ENCODE measurements around the gene DAPK2. TPM values are rescaled to one million over a fixed set of nuclear protein-coding genes. Genes with fewer than 3 reads are reported as not detected.

Gene DAPK2
- total RNA-seq, 2 experiments from 2014 or later: 3.2 to 3.7 TPM

DNA sequence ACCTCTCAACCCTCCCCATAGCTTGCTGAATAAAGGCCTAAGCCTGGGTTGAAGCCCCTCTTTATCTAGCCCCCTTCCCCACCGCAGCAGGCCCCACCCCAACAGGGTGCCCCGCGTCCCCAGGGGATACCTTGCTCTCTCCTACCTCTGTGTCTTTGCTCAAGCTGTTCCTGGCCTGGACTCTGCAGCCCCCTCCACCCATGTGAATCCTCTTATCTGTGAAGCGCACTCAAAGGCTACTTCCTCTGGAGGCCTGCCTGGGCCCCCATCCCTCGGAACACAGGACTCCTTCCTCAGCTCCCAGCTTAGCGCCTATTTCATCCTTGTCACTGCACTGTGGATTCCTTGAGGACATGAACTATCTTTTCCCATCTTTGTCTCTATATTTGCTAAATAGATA lies 151.1 kb downstream of the DAPK2 start:
- no peak overlapping the region for H3K27ac Mint-ChIP-seq
- no peaks in the 10 kb centered on the region for H3K36me3 Mint-ChIP-seq (ENCODE audit: low read depth)
- peaks cover 75% of the 10 kb centered on the region for H3K4me1 Mint-ChIP-seq
- no peak for DNase-seq
- ChIA-PET POLR2A (interaction anchor here (1.3 to 1.8 kb wide), 2 partner anchors 62 to 198 kb away, joined by 5 to 7 read pairs; partner anchors contain the start of genes CIAO2A and HERC1), CTCF (interaction anchor here (0.9 kb wide), 1 partner anchor 143 kb away, joined by 3 read pairs; no protein-coding TSS in a partner anchor)
- H3K27me3 Mint-ChIP-seq: peaks cover 2% of the 10 kb centered on the region
- no peak overlapping the region for H3K4me3 Mint-ChIP-seq
- no peaks in the 10 kb centered on the region for H3K9me3 Mint-ChIP-seq

DNA sequence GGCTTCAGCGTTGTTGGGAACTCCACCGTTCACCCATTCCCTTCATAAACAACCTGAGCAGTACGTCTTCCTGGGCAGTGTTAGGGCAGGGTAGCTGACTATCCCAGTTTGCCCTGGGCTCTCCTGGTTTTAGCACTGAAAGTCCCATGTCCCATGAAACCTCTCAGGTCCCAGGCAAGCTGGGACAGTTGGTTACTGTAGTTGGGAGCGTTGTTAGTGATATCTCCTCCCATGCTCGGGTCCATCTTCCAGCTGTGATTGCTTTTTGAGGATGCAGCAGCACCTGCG lies 151.7 kb downstream of the DAPK2 start:
- no peaks in the 10 kb centered on the region for H3K9me3 Mint-ChIP-seq
- no peak overlapping the region for H3K4me3 Mint-ChIP-seq
- peaks cover 72% of the 10 kb centered on the region for H3K4me1 Mint-ChIP-seq
- DNase-seq: no peak
- peaks cover 2% of the 10 kb centered on the region for H3K27me3 Mint-ChIP-seq
- CTCF ChIA-PET: interaction anchor here (0.9 to 3.4 kb wide), 2 partner anchors 116 to 142 kb away, joined by 3 to 13 read pairs; no protein-coding TSS in a partner anchor
- POLR2A ChIA-PET: interaction anchor here (1.3 to 1.8 kb wide), 2 partner anchors 61 to 199 kb away, joined by 5 to 7 read pairs; partner anchors contain the start of genes CIAO2A and HERC1
- no peak overlapping the region for H3K27ac Mint-ChIP-seq
- no peaks in the 10 kb centered on the region for H3K36me3 Mint-ChIP-seq (ENCODE audit: low read depth)

DNA sequence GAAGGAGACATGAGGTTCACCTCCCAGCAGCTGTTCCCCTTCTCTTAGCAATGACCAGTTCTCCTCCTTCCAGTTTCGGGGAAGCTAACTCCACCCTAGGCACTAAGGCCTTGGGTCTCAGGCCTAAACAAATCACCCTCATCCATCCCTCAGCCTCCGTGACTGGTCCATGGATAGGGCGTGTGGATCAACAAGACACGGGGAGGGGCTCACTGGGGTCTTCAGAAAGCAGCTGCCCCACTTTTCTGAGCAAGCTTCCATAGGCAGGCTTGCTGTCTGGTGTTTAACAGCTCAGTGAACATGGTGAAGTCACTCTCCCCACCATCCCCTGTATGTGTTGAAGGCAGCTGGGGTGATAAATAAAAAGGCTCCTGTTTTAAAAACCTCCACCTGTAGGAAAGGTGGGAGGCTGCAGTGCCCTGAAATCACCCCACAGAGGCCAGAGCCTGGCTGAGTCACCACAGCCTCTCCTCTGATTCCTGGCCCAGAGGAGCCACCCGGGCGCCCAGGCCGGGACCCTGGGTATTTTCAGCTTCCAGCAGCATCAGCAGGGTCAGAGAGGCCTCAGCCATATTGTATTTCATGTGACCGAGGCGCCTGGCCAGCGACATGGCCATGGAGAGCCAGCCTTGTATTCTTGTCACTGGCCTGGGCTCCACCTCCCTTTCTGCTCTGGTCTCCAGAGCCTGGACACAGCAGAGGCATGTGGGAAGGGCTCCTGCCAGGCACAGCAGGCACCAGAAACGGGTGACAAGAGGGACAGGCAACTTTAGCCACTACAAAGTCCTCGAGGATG lies 152.2 kb downstream of the DAPK2 start:
- POLR2A ChIA-PET: interaction anchor here (1.1 kb wide), 1 partner anchor 173 kb away, joined by 3 read pairs; no protein-coding TSS in a partner anchor
- H3K4me1 Mint-ChIP-seq: peaks cover 66% of the 10 kb centered on the region
- H3K4me3 Mint-ChIP-seq: no peak overlapping the region
- CTCF ChIA-PET: interaction anchor here (0.8 to 4.2 kb wide), 6 partner anchors 16 to 288 kb away, joined by 3 to 56 read pairs (median 8); partner anchors contain the start of gene DAPK2
- no peak for DNase-seq
- peaks cover 2% of the 10 kb centered on the region for H3K27me3 Mint-ChIP-seq
- H3K27ac Mint-ChIP-seq: peak overlapping the region; percentile 70
- H3K36me3 Mint-ChIP-seq (ENCODE audit: low read depth): no peaks in the 10 kb centered on the region
- no peaks in the 10 kb centered on the region for H3K9me3 Mint-ChIP-seq

DNA sequence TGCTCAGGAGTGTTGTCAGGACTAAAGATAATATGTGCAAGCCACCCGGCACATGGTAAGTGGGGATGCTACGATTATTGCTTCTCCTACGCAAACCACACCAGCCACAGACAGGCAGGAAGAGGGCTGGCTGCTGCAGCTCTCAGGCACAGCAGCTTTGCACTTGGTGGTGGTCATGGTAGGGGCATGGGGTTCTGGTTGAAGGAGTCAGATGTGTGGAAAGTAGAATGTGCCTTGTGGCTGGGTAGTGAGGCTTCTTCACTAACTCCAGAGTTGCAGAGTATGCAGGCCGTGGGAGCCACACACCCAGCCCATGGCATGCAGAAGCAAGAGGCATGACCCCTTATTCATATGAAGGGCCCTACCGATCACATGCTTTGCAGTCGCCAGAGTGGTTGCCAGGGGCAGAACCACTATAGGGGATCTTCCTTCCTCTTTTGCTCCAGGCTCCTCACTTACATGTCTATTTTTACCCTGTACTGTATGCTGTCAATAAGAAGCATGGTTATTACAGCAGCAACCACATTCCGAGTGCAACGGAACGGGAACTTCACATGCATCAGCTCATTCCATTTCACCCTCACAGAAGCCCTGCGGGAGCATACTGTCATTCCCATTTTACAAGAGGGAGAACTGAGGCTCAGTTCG lies 153.4 kb downstream of the DAPK2 start:
- Mint-ChIP-seq H3K4me3 (no peak overlapping the region), H3K9me3 (no peaks in the 10 kb centered on the region), H3K27me3 (no peaks in the 10 kb centered on the region), H3K27ac (peak overlapping the region; percentile 70), H3K4me1 (peaks cover 61% of the 10 kb centered on the region), H3K36me3 (ENCODE audit: low read depth) (no peaks in the 10 kb centered on the region)
- ChIA-PET POLR2A (interaction anchor here (0.8 to 1.6 kb wide), 9 partner anchors 14 to 283 kb away, joined by 3 to 13 read pairs (median 3); partner anchors contain the start of genes HERC1 and PPIB), CTCF (interaction anchor here (0.6 to 4.2 kb wide), 10 partner anchors 11 to 287 kb away, joined by 3 to 56 read pairs (median 5); partner anchors contain the start of genes CIAO2A and DAPK2)
- DNase-seq: peak; percentile 92

DNA sequence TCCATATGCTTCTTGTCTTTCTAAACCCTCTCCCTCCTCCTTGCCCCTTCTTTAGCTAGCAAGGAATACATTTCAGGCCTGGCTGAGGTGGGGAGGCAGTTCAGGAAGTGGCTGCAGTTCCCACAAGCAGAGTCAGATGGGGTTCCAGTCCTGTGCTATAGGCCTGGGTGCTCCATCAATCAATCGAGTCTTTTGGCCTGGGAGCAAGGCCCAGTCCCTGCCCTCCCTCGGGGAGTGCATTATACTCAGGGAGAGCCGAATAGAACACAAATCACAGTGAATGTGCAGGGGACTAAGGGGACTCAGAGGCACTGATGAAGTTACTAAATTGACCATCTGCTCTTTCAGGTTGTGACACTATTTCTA lies 154.5 kb downstream of the DAPK2 start:
- CTCF ChIA-PET: interaction anchor here (0.5 to 4.2 kb wide), 17 partner anchors 12 to 292 kb away, joined by 3 to 56 read pairs (median 4); partner anchors contain the start of genes DAPK2 and HERC1
- peak overlapping the region; percentile 70 for H3K27ac Mint-ChIP-seq

DNA sequence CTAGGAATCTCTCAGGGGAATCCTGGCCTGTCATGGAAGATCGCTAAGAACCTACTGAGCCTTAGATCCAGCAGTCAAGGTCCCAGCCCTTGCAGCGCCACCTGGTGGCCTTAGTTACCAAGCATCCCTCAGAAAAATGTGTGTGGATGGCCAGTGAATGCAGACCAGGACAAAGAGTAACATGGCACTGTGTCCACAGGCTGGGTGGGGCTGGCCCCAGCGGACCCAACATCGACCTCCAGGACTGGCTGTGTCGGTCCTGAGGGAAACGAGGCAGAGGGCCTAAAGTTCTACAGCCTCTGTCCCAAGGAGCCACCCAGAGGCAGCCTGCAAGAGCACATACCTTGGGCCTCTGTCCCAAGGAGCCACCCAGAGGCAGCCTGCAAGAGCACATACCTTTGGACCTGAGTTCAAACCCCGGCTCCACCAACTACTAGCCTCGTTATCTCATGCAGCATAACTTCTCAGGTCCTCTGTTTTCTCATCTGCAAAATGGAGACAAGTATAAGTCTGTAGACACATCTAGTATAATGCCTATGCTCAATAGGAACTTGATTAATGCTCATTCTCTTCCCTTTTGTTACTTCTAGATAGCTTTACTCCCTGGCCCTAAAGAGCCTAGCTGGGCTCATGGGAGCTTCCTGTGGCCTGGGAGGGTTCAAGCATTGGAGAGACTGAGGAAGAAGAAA lies 155.1 kb downstream of the DAPK2 start:
- H3K27ac Mint-ChIP-seq: peak overlapping the region; percentile 28
- H3K4me3 Mint-ChIP-seq: no peak overlapping the region
- ChIA-PET POLR2A (interaction anchor here (0.7 to 1.1 kb wide), 3 partner anchors 15 to 281 kb away, joined by 3 read pairs; no protein-coding TSS in a partner anchor), CTCF (interaction anchor here (0.8 to 4.2 kb wide), 18 partner anchors 13 to 292 kb away, joined by 3 to 56 read pairs (median 3); partner anchors contain the start of genes DAPK2 and HERC1)
- H3K36me3 Mint-ChIP-seq (ENCODE audit: low read depth): no peaks in the 10 kb centered on the region
- DNase-seq: peak; percentile 77
- no peaks in the 10 kb centered on the region for H3K9me3 Mint-ChIP-seq
- H3K27me3 Mint-ChIP-seq: no peaks in the 10 kb centered on the region
- H3K4me1 Mint-ChIP-seq: peaks cover 46% of the 10 kb centered on the region

More for the DNA sequence above, 154.5 kb downstream of the DAPK2 start:
- no peaks in the 10 kb centered on the region for H3K9me3 Mint-ChIP-seq
- no peaks in the 10 kb centered on the region for H3K36me3 Mint-ChIP-seq (ENCODE audit: low read depth)
- H3K4me3 Mint-ChIP-seq: peak overlapping the region; percentile 37
- H3K4me1 Mint-ChIP-seq: peaks cover 51% of the 10 kb centered on the region
- POLR2A ChIA-PET: interaction anchor here (0.7 to 1.1 kb wide), 3 partner anchors 15 to 282 kb away, joined by 3 read pairs; no protein-coding TSS in a partner anchor
- no peaks in the 10 kb centered on the region for H3K27me3 Mint-ChIP-seq
- DNase-seq: no peak

DNA sequence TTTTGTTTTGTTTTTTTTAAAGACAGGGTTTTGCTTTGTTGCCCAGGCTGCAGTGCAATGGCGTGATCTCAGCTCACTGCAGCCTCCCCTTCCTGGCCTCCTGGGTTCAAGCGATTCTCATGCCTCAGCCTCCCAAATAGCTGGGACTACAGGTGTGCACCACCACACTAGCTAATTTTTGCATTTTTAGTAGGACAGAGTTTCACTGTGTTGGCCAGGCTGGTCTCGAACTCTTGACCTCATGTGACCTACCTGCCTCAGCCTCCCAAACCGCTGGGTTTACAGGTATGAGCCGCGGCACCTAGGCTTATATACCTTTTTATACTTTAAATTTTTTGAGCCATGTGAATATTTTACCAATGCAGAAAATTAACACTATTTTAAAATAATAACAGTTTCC lies 155.7 kb downstream of the DAPK2 start:
- Mint-ChIP-seq H3K9me3 (no peaks in the 10 kb centered on the region), H3K36me3 (ENCODE audit: low read depth) (no peaks in the 10 kb centered on the region), H3K4me1 (peaks cover 39% of the 10 kb centered on the region), H3K4me3 (no peak overlapping the region), H3K27me3 (no peaks in the 10 kb centered on the region), H3K27ac (no peak overlapping the region)
- ChIA-PET CTCF (interaction anchor here (0.7 to 4.2 kb wide), 15 partner anchors 12 to 285 kb away, joined by 3 to 56 read pairs (median 3); partner anchors contain the start of gene DAPK2), POLR2A (no interaction called here)
- no peak for DNase-seq

DNA sequence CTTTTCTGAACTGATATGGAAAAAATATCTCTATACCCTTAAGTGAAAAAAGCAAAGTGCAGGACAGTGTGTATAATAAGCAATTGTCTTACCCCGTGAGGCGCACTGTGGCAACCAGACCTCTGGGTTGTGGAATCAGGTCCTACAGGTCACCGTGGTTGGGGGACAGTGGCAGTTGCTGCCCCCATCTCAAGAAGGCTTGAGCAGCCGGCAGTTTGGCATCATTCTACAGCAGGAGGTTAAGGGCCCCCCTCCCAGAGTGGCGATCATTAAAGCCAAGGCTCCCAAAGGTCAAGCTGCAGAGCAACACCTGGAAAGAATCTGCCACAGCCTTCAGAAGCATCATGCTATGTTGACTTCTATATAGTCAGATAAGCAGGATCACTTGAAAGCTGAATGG lies 156.5 kb downstream of the DAPK2 start:
- no peak for DNase-seq
- CTCF ChIA-PET: interaction anchor here (0.7 to 4.2 kb wide), 15 partner anchors 12 to 284 kb away, joined by 3 to 56 read pairs (median 3); partner anchors contain the start of gene DAPK2
- peaks cover 32% of the 10 kb centered on the region for H3K4me1 Mint-ChIP-seq
- no peak overlapping the region for H3K27ac Mint-ChIP-seq
- no peak overlapping the region for H3K4me3 Mint-ChIP-seq
- no peaks in the 10 kb centered on the region for H3K27me3 Mint-ChIP-seq
- H3K36me3 Mint-ChIP-seq (ENCODE audit: low read depth): no peaks in the 10 kb centered on the region
- POLR2A ChIA-PET: interaction anchor here (0.8 kb wide), 1 partner anchor 138 kb away, joined by 3 read pairs; no protein-coding TSS in a partner anchor
- no peaks in the 10 kb centered on the region for H3K9me3 Mint-ChIP-seq

DNA sequence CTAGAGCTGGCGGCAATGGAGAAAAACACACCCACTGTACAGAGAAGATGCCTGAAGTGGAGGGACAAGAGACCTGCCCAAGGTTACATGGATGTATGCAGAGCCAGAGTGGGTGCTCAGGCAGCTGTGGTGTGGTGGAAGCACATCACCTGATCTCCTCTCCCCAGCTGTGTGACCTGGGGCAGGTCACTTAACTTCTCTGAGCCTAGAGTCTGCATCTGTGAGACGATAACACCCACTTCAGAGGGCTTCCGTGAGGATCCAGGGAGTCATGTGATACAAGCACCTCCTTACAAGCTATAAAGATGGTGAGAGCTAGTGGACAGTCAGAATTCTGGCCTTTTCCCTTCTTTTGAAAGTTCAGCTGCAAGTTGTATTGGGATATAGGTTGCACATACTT lies 157.5 kb downstream of the DAPK2 start:
- no peaks in the 10 kb centered on the region for H3K27me3 Mint-ChIP-seq
- no peak overlapping the region for H3K27ac Mint-ChIP-seq
- H3K36me3 Mint-ChIP-seq (ENCODE audit: low read depth): no peaks in the 10 kb centered on the region
- no peak for DNase-seq
- CTCF ChIA-PET: interaction anchor here (1.2 to 1.8 kb wide), 3 partner anchors 23 to 279 kb away, joined by 3 to 10 read pairs (median 3); no protein-coding TSS in a partner anchor
- no peak overlapping the region for H3K4me3 Mint-ChIP-seq
- H3K4me1 Mint-ChIP-seq: peaks cover 30% of the 10 kb centered on the region
- no peaks in the 10 kb centered on the region for H3K9me3 Mint-ChIP-seq
- POLR2A ChIA-PET: no interaction called here

DNA sequence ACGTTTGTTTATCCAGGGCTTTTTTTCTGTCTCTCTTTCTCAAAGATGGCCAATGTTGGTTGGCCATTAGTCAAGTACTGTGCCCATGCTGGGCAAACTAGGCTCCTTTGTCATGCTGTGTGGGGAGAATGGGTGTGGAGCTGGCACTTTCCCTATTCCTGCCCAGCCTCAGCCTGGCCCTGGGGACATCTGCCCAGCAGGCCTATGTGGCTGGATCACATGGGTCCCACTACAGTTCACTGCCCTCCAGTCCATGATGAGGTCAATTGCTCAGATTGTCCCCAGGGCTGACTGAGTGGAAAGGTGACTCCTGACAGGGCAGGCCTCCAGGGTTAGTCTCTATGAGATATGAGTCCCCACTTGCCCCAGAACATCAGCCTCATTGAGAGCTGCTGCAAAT lies 158.1 kb downstream of the DAPK2 start:
- no peak for DNase-seq
- Mint-ChIP-seq H3K36me3 (ENCODE audit: low read depth) (no peaks in the 10 kb centered on the region), H3K27me3 (no peaks in the 10 kb centered on the region), H3K4me1 (peaks cover 23% of the 10 kb centered on the region), H3K9me3 (no peaks in the 10 kb centered on the region), H3K4me3 (no peak overlapping the region), H3K27ac (no peak overlapping the region)
- POLR2A ChIA-PET: no interaction called here
- CTCF ChIA-PET: interaction anchor here (1.2 to 1.8 kb wide), 3 partner anchors 22 to 278 kb away, joined by 3 to 10 read pairs (median 3); no protein-coding TSS in a partner anchor

DNA sequence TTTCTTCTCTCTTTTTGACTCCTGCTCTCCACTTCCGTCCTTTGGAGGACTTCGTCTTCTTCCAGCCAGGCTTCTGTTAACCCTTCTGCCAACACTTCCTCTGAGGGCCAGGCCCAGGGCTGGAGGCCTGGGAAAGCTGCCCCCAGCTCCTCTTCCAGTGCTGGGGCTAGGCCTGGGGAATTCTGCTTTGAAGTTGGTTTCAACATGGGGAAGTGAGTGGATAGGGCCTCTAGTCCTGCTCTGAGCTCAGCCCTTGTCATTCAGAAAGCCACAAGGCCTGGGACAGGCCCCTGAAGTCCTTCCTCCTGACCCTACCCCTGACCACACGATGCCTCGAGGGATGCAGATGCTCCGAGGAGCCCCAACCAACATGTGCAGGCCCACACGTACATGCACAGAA lies 158.7 kb downstream of the DAPK2 start:
- no peak overlapping the region for H3K27ac Mint-ChIP-seq
- ChIA-PET CTCF (no interaction called here), POLR2A (no interaction called here)
- DNase-seq: no peak
- no peaks in the 10 kb centered on the region for H3K27me3 Mint-ChIP-seq
- no peaks in the 10 kb centered on the region for H3K36me3 Mint-ChIP-seq (ENCODE audit: low read depth)
- H3K9me3 Mint-ChIP-seq: no peaks in the 10 kb centered on the region
- no peak overlapping the region for H3K4me3 Mint-ChIP-seq
- H3K4me1 Mint-ChIP-seq: peaks cover 18% of the 10 kb centered on the region

DNA sequence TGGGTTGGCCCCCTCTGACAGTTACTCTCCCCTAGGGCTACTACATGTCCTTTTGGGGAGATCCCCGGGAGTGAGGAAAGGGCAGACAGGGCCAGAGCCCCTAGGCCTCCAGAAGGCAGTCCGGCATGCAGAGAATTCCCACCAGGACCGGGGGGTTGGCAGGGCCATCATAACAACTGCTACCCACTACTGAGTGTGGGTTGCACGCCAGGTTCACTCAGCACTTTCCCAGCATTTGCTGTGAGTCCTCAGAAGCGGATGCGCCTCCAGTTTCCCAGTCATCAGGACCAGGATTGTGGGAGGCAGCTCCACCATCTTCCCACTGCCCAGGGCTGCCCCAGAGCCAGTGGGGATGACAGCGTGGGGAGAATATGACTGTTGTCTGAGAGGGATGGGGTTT lies 161.3 kb downstream of the DAPK2 start:
- no peaks in the 10 kb centered on the region for H3K4me1 Mint-ChIP-seq
- no peak overlapping the region for H3K4me3 Mint-ChIP-seq
- DNase-seq: no peak
- no peaks in the 10 kb centered on the region for H3K9me3 Mint-ChIP-seq
- ChIA-PET POLR2A (no interaction called here), CTCF (no interaction called here)
- no peak overlapping the region for H3K27ac Mint-ChIP-seq
- no peaks in the 10 kb centered on the region for H3K27me3 Mint-ChIP-seq
- H3K36me3 Mint-ChIP-seq (ENCODE audit: low read depth): no peaks in the 10 kb centered on the region

Measured in activated CD4-positive, alpha-beta memory T cell treated with anti-CD3 and anti-CD28 coated beads, Interleukin-2, amount 10 ng/mL, durations not matched to agents 7 days and 5 days (primary cell).